GM12873 (cell line): ENCODE results near the gene EPS8L1.

Source experiments
- CTCF ChIP-seq: IDR thresholded peaks from 2 replicates; pipeline ENCODE4 v1.5.1; 2012; ENCODE audit warnings: low read depth, mild to moderate bottlenecking, moderate library complexity, low read length, control low read depth; ENCODE audit not compliant: insufficient read depth; ENCODE audit errors: missing control alignments

The EPS8L1 gene

GRCh38 chr19:55075371-55075998 lies at the start of gene EPS8L1:
Gene EPS8L1, plus strand, starts transcription at chr19:55075869. Its CDS starts 576 bp downstream, at chr19:55076445.
- no peak for TF ChIP-seq CTCF

GRCh38 chr19:55027472-55028337 lies 48.0 kb upstream of the EPS8L1 start:
- no peak for TF ChIP-seq CTCF

GRCh38 chr19:55028757-55029156 lies 46.9 kb upstream of the EPS8L1 start:
- TF ChIP-seq CTCF = no peak

- TF ChIP-seq CTCF = no peak
Observed at GRCh38 chr19:55031178-55031577, 44.5 kb upstream of the EPS8L1 start.

- TF ChIP-seq CTCF = no peak
Observed at GRCh38 chr19:55032170-55032800, 43.4 kb upstream of the EPS8L1 start.

GRCh38 chr19:55034751-55035150 lies 40.9 kb upstream of the EPS8L1 start:
- TF ChIP-seq CTCF = no peak

GRCh38 chr19:55036058-55036457 lies 39.6 kb upstream of the EPS8L1 start:
- no peak for TF ChIP-seq CTCF
